Measurements from ENCODE around the gene GNRH2.

GNRH2 gene

GRCh38 chr20:3037654-3038053, 5.8 kb upstream of the GNRH2 start:
- TF ChIP-seq, protein P1, sequence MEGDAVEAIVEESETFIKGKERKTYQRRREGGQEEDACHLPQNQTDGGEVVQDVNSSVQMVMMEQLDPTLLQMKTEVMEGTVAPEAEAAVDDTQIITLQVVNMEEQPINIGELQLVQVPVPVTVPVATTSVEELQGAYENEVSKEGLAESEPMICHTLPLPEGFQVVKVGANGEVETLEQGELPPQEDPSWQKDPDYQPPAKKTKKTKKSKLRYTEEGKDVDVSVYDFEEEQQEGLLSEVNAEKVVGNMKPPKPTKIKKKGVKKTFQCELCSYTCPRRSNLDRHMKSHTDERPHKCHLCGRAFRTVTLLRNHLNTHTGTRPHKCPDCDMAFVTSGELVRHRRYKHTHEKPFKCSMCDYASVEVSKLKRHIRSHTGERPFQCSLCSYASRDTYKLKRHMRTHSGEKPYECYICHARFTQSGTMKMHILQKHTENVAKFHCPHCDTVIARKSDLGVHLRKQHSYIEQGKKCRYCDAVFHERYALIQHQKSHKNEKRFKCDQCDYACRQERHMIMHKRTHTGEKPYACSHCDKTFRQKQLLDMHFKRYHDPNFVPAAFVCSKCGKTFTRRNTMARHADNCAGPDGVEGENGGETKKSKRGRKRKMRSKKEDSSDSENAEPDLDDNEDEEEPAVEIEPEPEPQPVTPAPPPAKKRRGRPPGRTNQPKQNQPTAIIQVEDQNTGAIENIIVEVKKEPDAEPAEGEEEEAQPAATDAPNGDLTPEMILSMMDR (IDR thresholded peaks at IDR 0.05): no peak

DNA sequence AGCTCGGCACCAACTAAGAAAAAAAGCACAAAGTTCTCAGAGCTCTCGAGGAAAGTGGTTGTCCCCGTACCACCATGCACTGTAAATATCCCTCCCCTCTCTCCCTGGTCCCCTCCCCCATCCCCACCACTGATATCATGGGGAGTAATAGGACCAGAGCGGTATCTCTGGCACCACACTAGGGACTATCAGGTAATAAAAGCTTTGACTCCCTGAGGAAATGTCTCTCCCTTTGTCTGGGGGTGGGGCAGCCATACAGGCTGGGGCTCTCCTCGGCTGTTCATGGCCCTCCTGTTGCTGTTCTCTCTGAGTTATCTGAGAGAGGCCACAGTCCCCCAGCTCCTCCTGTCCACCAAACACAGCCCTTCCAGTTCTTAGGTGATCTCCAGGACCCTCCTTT, 5.0 kb upstream of the GNRH2 start:
- TF ChIP-seq, protein P1 (IDR thresholded peaks at IDR 0.05): no peak

- TF ChIP-seq, protein P1 (IDR thresholded peaks at IDR 0.05): no peak
Measured at GRCh38 chr20:3039426-3039825, 4.0 kb upstream of the GNRH2 start.

- TF ChIP-seq, protein P1 (IDR thresholded peaks at IDR 0.05): no peak
Measured at GRCh38 chr20:3040086-3040485, 3.3 kb upstream of the GNRH2 start.

DNA sequence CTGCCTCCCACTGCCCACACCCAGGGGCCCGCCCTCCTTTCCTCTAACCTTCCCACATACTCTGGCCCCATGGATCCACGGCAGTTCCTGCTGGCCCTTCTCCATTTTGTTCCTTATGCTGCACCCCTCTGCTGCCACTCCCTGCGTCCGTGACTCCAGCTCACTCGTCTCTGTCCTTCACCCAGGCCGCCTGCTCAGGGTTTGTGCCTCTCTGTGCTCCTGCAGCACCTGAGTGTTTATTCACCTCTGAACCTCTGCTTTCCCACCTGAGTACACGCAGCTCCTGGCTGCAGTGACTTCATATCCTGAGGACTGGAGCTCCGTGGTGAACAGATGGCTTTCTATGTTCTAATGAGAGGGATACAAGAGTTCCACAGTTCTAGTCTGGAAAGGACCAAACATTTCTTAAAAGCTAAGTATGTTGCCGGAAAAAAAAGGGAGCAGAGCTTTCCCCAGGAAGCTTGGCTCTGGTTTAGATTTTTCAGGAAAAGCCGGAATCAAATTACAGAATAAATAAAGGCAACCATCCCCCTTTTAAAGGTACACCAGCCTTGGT, 1.5 kb upstream of the GNRH2 start:
- TF ChIP-seq, protein P1 (IDR thresholded peaks at IDR 0.05): no peak

- TF ChIP-seq, protein P1 (IDR thresholded peaks at IDR 0.05): no peak
Measured at GRCh38 chr20:3042625-3043024, 797 bp upstream of the GNRH2 start.

DNA sequence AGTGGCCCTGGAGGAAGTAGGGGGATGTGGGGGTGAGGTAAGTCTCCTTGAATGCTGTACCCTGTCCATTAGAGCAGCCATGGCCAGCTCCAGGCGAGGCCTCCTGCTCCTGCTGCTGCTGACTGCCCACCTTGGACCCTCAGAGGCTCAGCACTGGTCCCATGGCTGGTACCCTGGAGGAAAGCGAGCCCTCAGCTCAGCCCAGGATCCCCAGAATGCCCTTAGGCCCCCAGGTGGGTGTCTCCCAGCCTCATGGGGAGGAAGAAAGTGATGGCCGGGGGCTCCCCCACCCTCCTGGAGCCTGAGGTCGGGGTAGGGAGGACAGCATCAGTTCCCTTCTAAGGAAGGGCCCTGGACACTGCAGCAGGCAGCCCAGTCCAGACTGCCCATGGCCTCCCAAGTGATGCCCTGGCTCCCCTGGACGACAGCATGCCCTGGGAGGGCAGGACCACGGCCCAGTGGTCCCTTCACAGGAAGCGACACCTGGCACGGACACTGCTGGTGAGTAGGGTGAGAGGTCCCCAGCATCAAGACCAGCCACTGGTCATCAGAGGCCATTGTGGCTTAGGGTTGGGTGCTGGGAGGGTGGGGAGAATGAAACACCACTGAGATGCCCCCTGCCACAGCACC, 1.0 kb downstream of the GNRH2 start:
- TF ChIP-seq, protein P1 (IDR thresholded peaks at IDR 0.05): no peak
